Heart right ventricle (tissue), 16 donors: ENCODE measurements around the gene SF3A2. TPM values are rescaled to one million over a fixed set of nuclear protein-coding genes. Genes with fewer than 3 reads are reported as not detected.

Source experiments
- ATAC-seq, 8 donors: fragments of 200-7000 bp; cut with Tn5 transposase; one replicate each; pipeline ENCODE4 v1.9.1; 2020; ENCODE audit warnings: mild to moderate bottlenecking in 8 of 8, moderate library complexity in 8 of 8, moderate number of reproducible peaks in 1 of 8
- DNase-seq, 2 donors: peaks; one replicate each; pipeline ENCODE4 v3.0.0-alpha.2; 2020
- H3K27ac ChIP-seq, 10 donors: fragments of 200-600 bp; sonication (generic) in 2 of 10; one replicate each; pipeline versions ENCODE4 v1.5.0 to v1.8.0; 2020 to 2022; ENCODE audit warnings: mild to moderate bottlenecking in 3 of 10
- H3K27me3 ChIP-seq, 7 donors: fragments of 200-600 bp; one replicate each; pipeline ENCODE4 v1.8.0; 2021 to 2022; ENCODE audit warnings: mild to moderate bottlenecking in 2 of 7
- H3K36me3 ChIP-seq, 9 donors: fragments of 200-600 bp; sonication (generic) in 1 of 9; one replicate each; pipeline versions ENCODE4 v1.5.0 to v1.8.0; 2020 to 2022; ENCODE audit warnings: mild to moderate bottlenecking in 2 of 9
- H3K4me1 ChIP-seq, 9 donors: fragments of 200-600 bp; sonication (generic) in 1 of 9; one replicate each; pipeline versions ENCODE4 v1.5.0 to v1.8.0; 2020 to 2022; ENCODE audit warnings: mild to moderate bottlenecking in 4 of 9
- H3K4me3 ChIP-seq, 10 donors: fragments of 200-600 bp; sonication (generic) in 2 of 10; one replicate each; pipeline versions ENCODE4 v1.5.0 to v1.8.0; 2020 to 2022; ENCODE audit warnings: mild to moderate bottlenecking in 7 of 10, moderate library complexity in 2 of 10
- H3K9me3 ChIP-seq, 11 donors: fragments of 200-600 bp in 10 of 11; sonication (generic) in 2 of 11; one replicate each; pipeline versions ENCODE4 v1.5.0 to v1.8.0; 2013 to 2022; ENCODE audit warnings: mild to moderate bottlenecking in 2 of 11, control low read depth in 1 of 11, moderate library complexity in 1 of 11
- CTCF ChIP-seq, 9 donors: fragments of 200-600 bp; sonication (generic) in 2 of 9; IDR thresholded peaks; one replicate each; pipeline versions ENCODE4 v1.5.0 to v1.8.0; 2021 to 2022; ENCODE audit warnings: antibody characterized with exemption in 9 of 9, mild to moderate bottlenecking in 5 of 9, moderate library complexity in 1 of 9
- WGBS, 2 donors: extraction: QIAGEN DNeasy Blood & Tissue Kit; methylation state at CpG; one replicate each; pipeline ENCODE4 v1.1.7; 2013; ENCODE audit warnings: inconsistent platforms in 1 of 2; 5-methylcytosine and 5-hydroxymethylcytosine counted together
- intact Hi-C, 10 donors: fragments of 100-400 bp; cut with DNase I; formaldehyde crosslinking; loops; one replicate each; pipeline versions ENCODE4 v1.11.1 to v1.14.2; 2022
- polyA plus RNA-seq, 2 donors: library from polyadenylated mRNA; stranded (reverse); fragments of 200-250 nt; gene quantifications; one replicate each; pipeline ENCODE4 v1.2.3, GENCODE V29; 2013
- total RNA-seq, 10 donors: library from RNA; stranded (reverse); fragmentation: NEBNext Ultra II Directional in 3 of 10; extraction: Animal tissue kit (Norgen Biotek cat#: 25700) in 3 of 10; gene quantifications; one replicate each; pipeline versions ENCODE4 v1.2.1 to v1.2.4, GENCODE V29; 2021 to 2023
- donor health status: Arrhythmogenic right ventricular cardiomyopathy.
- donor health status: ischemic (EF 13 %, LVEDD 7.1; RV severe dilation, severe dysfunction).
- donor health status: healthy with polysubstance abuse.
- donor health status: DM: no; HTN: yes; CAD: no.
- donor health status: DM: no; HTN: no; CAD: no.
- donor health status: ischemic (EF 25% LVEDD 6.9; RV normal size, moderate dysfunction).
- donor health status: ischemic (EF 25% LVEDD 5.7; RV mildly dilated, moderate dysfunction).
- donor health status: healthy.
- donor health status: DM: yes; HTN: yes; CAD: no.
- donor health status: Ischemic cardiomyopathy.
- donor health status: ischemic (EF 35%, LVEDD 5.7; RV mildly dilated, moderate dysfunction).
- donor health status: nonischemic (EF 11% LVEDD 7.7; RV severe dilation, severe dysfunction).
- donor health status: DM: yes; HTN: yes; CAD: no.
- donor health status: PGD.
- donor health status: ischemic (EF 29% LVEDD 5.4; RV normal size, mild dysfunction).
- donor health status: nonischemic (EF 23%, LVEDD 6.1; RV moderate dilation, normal function).

SF3A2 gene
- total and polyA plus RNA-seq, 12 donors, result 24.6 to 47.3 (median 30.4) TPM

DNA sequence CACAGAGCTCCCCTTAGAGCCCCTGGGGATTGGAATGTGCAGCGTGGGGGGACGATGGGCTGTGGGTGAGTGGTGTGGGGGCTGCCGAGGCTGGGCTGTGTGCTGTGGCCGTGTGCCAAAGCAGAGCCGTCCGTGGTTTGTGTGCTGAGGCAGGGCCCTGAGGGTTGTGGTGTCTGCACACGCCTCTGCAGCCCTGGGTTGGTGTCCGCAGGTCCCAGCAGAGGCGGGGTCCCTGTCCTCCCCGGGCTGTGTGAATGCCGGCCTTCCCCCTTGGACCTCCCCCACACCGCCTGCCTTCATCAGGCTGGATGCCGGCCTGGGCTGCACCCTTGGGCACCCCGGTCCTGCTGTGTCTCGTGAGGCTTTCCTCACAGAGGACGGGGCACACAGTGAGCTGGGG, 46.7 kb upstream of the SF3A2 start:
- intact Hi-C loops, result no loop called here
- Histone ChIP-seq H3K4me1 (peaks cover 17 to 54% (median 45%) of the 10 kb centered on the region in 9 donors), H3K9me3 (no peaks in the 10 kb centered on the region), H3K27me3 (no peaks in the 10 kb centered on the region), H3K4me3 (no peak overlapping the region), H3K36me3 (peaks cover 0 to 89% (median 29%) of the 10 kb centered on the region in 9 donors), H3K27ac (no peak overlapping the region)
- ATAC-seq, result no peak
- DNase-seq, result no peak
- WGBS, 2 donors, result 79 to 82% methylated on average over 15 to 16 of the region's 16 CpGs
- no peak for TF ChIP-seq CTCF (IDR thresholded peaks at IDR 0.05)

DNA sequence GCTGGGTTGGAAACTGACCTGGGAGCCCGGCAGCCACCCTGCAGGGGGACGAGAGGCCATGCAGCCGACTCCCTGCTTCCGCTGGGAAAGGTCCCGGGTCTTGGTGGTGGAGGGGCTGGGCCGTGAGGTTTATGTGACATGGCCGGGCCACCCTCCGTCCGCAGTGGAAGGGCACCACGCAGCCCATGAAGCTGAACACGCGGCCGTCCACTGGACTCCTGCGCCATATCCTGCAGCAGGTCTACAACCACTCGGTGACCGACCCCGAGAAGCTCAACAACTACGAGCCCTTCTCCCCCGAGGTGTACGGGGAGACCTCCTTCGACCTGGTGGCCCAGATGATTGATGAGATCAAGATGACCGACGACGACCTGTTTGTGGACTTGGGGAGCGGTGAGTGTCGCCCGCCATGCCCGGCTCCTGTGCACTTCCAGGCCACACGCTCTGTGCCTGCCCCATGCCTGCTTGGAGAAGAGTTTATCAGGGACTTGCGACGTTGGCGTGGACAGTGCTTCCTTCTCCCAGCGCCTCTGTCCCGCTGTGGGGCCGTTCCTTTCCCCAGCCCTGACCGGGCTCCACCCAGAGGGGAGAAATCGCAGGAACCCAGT, 45.7 kb upstream of the SF3A2 start:
- DNase-seq, result no peak
- TF ChIP-seq CTCF (IDR thresholded peaks at IDR 0.05), result no peak
- no peaks in the 10 kb centered on the region for H3K27me3 ChIP-seq
- H3K4me1 ChIP-seq, result peaks cover 14 to 43% (median 35%) of the 10 kb centered on the region in 9 donors
- ATAC-seq, result no peak
- intact Hi-C loops, result no loop called here
- H3K4me3 ChIP-seq, result no peak overlapping the region
- H3K9me3 ChIP-seq, result no peaks in the 10 kb centered on the region
- H3K27ac ChIP-seq, result no peak overlapping the region
- 92% methylated on average over 37 of the region's 37 CpGs for WGBS, 2 donors
- H3K36me3 ChIP-seq, result peaks cover 0 to 95% (median 29%) of the 10 kb centered on the region in 9 donors

DNA sequence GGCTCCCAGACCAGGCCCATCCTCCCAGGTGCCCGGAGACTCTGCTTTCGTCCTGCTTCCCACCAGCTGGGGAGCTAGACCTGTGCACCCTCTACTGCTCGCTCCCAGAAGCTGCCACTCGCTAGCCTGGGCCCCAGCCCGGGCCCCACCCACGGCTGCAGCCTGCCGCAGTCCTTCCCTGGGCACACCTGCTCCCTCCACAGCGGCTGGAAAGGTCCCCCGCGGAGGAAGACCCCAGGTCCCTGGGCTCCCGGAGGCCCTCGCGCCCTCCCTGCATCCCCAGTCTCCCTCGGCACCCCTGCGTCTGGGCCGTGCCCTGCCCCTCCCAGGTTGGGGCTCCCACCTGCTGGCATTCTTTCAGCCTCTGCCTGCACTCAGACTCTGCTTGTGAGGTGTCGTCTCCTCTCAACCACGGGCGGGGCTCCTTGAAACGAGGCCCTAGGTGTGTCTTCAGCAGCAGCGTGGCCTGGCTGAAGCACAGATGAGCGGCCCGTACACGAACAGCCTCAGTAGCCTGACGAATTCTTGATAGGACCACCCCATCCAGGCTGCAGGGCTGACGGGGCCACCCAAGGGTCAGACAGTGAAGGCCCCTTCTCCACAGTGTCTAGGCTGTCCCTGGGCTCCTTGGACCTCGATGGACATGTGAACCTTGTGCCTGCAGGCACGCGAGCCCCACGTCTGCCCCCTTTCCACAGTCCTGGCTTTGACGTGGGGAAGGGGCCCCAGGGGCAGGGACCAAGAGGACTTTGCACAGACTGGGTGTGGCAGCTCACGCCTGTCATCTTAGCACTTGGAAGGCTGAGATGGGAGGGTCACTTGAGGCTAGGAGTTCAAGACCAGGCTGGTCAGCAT, 44.9 kb upstream of the SF3A2 start:
- no peaks in the 10 kb centered on the region for H3K27me3 ChIP-seq
- H3K4me1 ChIP-seq, result peaks cover 9 to 36% (median 28%) of the 10 kb centered on the region in 9 donors
- no peak overlapping the region for H3K4me3 ChIP-seq
- no peak for DNase-seq
- WGBS, 2 donors, result 89 to 91% methylated on average over 32 of the region's 32 CpGs
- H3K36me3 ChIP-seq, result peaks cover 0 to 95% (median 29%) of the 10 kb centered on the region in 9 donors
- intact Hi-C loops, result no loop called here
- ATAC-seq, result no peak
- no peaks in the 10 kb centered on the region for H3K9me3 ChIP-seq
- H3K27ac ChIP-seq, result no peak overlapping the region
- no peak for TF ChIP-seq CTCF (IDR thresholded peaks at IDR 0.05)

DNA sequence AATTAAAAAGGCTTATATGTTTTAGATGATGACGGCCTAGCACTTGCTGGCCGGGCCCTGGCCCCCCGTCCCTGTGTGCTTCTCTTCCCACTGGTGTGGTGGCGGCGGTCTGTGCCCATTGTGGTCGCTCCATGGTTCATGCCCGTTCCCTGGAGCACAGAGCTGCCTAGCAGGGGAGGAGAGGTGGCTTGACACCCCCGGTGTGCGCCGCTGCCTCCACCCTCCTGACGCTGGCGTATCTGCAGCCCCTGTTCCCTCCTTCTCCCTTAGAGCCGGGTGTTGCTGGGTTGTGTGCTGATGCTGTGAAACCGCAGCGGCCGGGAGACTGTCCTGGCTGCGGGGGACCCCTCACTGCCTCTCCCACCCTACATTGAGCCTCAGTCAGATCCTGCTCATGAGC, 43.8 kb upstream of the SF3A2 start:
- Histone ChIP-seq H3K27me3 (no peaks in the 10 kb centered on the region), H3K4me3 (no peak overlapping the region), H3K9me3 (no peaks in the 10 kb centered on the region), H3K4me1 (peaks cover 0 to 24% (median 17%) of the 10 kb centered on the region in 9 donors), H3K36me3 (peaks cover 0 to 98% (median 29%) of the 10 kb centered on the region in 9 donors), H3K27ac (no peak overlapping the region)
- intact Hi-C loops, result no loop called here
- DNase-seq (no peak), ATAC-seq (no peak)
- WGBS, 2 donors, result 97 to 98% methylated on average over 17 of the region's 17 CpGs
- TF ChIP-seq CTCF (IDR thresholded peaks at IDR 0.05), result no peak
